Ovary (tissue), 9 donors: Measurements from ENCODE around the gene PBX1. TPM values are rescaled to one million over a fixed set of nuclear protein-coding genes. Genes with fewer than 3 reads are reported as not detected.

Experiments
- DNase-seq, 5 donors: peaks; one replicate each; pipeline ENCODE4 v3.0.0-alpha.2; 2019 to 2020
- H3K27ac ChIP-seq, 2 donors: fragments of 200-600 bp; one replicate each; pipeline versions ENCODE4 v1.5.1 to v1.8.0; 2019 to 2022
- H3K27me3 ChIP-seq: fragments of 200-600 bp; one replicate; pipeline ENCODE4 v1.8.0; 2022
- H3K36me3 ChIP-seq: fragments of 200-600 bp; sonication (generic); one replicate; pipeline ENCODE4 v1.5.1; 2019
- H3K4me1 ChIP-seq: one replicate; pipeline ENCODE4 v1.8.1; 2013; ENCODE audit warnings: mild to moderate bottlenecking, moderate library complexity; ENCODE audit not compliant: insufficient read depth
- H3K4me3 ChIP-seq: fragments of 200-600 bp; sonication (generic); one replicate; pipeline ENCODE4 v1.5.1; 2017
- H3K9me3 ChIP-seq, 2 donors: fragments of 200-600 bp in 1 of 2; sonication (generic) in 1 of 2; one replicate each; pipeline versions ENCODE4 v1.5.1 to v1.8.1; 2013 to 2019; ENCODE audit warnings: mild to moderate bottlenecking in 1 of 2, moderate library complexity in 1 of 2
- CTCF ChIP-seq, 3 donors: fragments of 450-650 bp in 2 of 3; fragments of 200-600 bp in 1 of 3; IDR thresholded peaks; one replicate each; pipeline versions ENCODE4 v1.5.1 to v1.8.0; 2016 to 2022; ENCODE audit warnings: antibody characterized with exemption in 3 of 3, mild to moderate bottlenecking in 1 of 3
- EP300 ChIP-seq: sonication (generic); formaldehyde crosslinking; IDR thresholded peaks from one replicate; pipeline ENCODE4 v1.6.1; 2017; ENCODE audit warnings: antibody characterized with exemption
- POLR2A ChIP-seq: fragments of 450-650 bp; IDR thresholded peaks from one replicate; pipeline ENCODE4 v1.6.1; 2017; ENCODE audit warnings: antibody characterized with exemption, mild to moderate bottlenecking, moderate library complexity
- WGBS, 3 donors: extraction: QIAGEN DNeasy Blood & Tissue Kit in 1 of 3; methylation state at CpG; one replicate each; pipeline versions ENCODE4 v1.1.5 to v1.1.7; 2013 to 2017; 5-methylcytosine and 5-hydroxymethylcytosine counted together
- intact Hi-C, 4 donors: fragments of 100-400 bp; cut with DNase I; formaldehyde crosslinking; loops; one replicate each; pipeline versions ENCODE4 v1.11.0 to v1.15.1; 2022 to 2023
- polyA plus RNA-seq, 2 donors: library from polyadenylated mRNA; stranded (reverse); fragments of 200-250 nt in 1 of 2; fragments of 350-450 nt in 1 of 2; fragmentation: Illumina TruSeq in 1 of 2; extraction: RNeasy Lipid Tissue Mini Kit (QIAGEN cat#74804) in 1 of 2; gene quantifications; one replicate each; pipeline ENCODE4 v1.2.3, GENCODE V29; 2013 to 2014
- total RNA-seq, 7 donors: library from RNA; depleted of rRNA in 2 of 7; stranded (reverse); fragments of >200 nt in 2 of 7; fragmentation: NEBNext Ultra II Directional in 3 of 7; extraction: Animal tissue kit (Norgen Biotek cat#: 25700) in 3 of 7; gene quantifications; one replicate each; pipeline versions ENCODE4 v1.1.0 to v1.2.4, GENCODE V29; 2016 to 2023
- donor health status: DM: no; HTN: no; CAD: no; lungs with moderate emphysema.
- donor health status: DM: no; HTN: no; CAD: no.
- donor health status: Bipolar disorder and iron deficiency.
- donor health status: DM: yes; HTN: yes; CAD: no.
- donor health status: DM: no; HTN: no; CAD: no.
- donor health status: DM: yes; HTN: yes; CAD: no.

Gene PBX1
- total and polyA plus RNA-seq, 9 donors: 43.7 to 220 (median 142) TPM

GRCh38 chr1:164853146-164853545, 294.2 kb downstream of the PBX1 start:
- WGBS, 3 donors: 95 to 100% (median 97%) methylated on average over 2 of the region's 2 CpGs
- DNase-seq: no peak
- Histone ChIP-seq H3K27ac (no peak overlapping the region), H3K4me1 (peaks cover 6% of the 10 kb centered on the region), H3K36me3 (no peaks in the 10 kb centered on the region), H3K4me3 (no peak overlapping the region), H3K9me3 (no peaks in the 10 kb centered on the region), H3K27me3 (no peaks in the 10 kb centered on the region)
- intact Hi-C loops: no loop called here
- TF ChIP-seq EP300 (no peak), CTCF (IDR thresholded peaks at IDR 0.05) (no peak), POLR2A (no peak)

GRCh38 chr1:164855716-164856329, 296.8 kb downstream of the PBX1 start:
- Histone ChIP-seq H3K27ac (no peak overlapping the region), H3K36me3 (no peaks in the 10 kb centered on the region), H3K9me3 (no peaks in the 10 kb centered on the region), H3K4me3 (no peak overlapping the region), H3K4me1 (peaks cover 5% of the 10 kb centered on the region), H3K27me3 (no peaks in the 10 kb centered on the region)
- WGBS, 3 donors: 62 to 71% (median 68%) methylated on average over 2 of the region's 2 CpGs
- TF ChIP-seq POLR2A (no peak), EP300 (no peak), CTCF (IDR thresholded peaks at IDR 0.05) (no peak)
- intact Hi-C loops: no loop called here
- no peak for DNase-seq

GRCh38 chr1:164856381-164856780, 297.4 kb downstream of the PBX1 start:
- no peak for DNase-seq
- H3K27ac ChIP-seq: no peak overlapping the region
- H3K4me3 ChIP-seq: no peak overlapping the region
- no peak for TF ChIP-seq EP300
- no peak for TF ChIP-seq CTCF (IDR thresholded peaks at IDR 0.05)
- TF ChIP-seq POLR2A: no peak
- intact Hi-C loops: no loop called here
- WGBS, 3 donors: 94 to 100% (median 98%) methylated on average over 2 of the region's 2 CpGs
- H3K27me3 ChIP-seq: no peaks in the 10 kb centered on the region
- H3K36me3 ChIP-seq: no peaks in the 10 kb centered on the region
- peaks cover 4% of the 10 kb centered on the region for H3K4me1 ChIP-seq
- no peaks in the 10 kb centered on the region for H3K9me3 ChIP-seq

GRCh38 chr1:164857439-164857838, 298.5 kb downstream of the PBX1 start:
- Histone ChIP-seq H3K4me3 (no peak overlapping the region), H3K4me1 (no peaks in the 10 kb centered on the region), H3K27ac (no peak overlapping the region), H3K27me3 (no peaks in the 10 kb centered on the region), H3K9me3 (no peaks in the 10 kb centered on the region), H3K36me3 (no peaks in the 10 kb centered on the region)
- intact Hi-C loops: no loop called here
- whole genome bisulfite sequencing, 3 donors: 92 to 100% (median 97%) methylated on average over 1 of the region's 1 CpG
- DNase-seq: no peak
- TF ChIP-seq POLR2A (no peak), CTCF (IDR thresholded peaks at IDR 0.05) (no peak), EP300 (no peak)
